ENCODE results near the gene INTS6.

Gene INTS6

DNA sequence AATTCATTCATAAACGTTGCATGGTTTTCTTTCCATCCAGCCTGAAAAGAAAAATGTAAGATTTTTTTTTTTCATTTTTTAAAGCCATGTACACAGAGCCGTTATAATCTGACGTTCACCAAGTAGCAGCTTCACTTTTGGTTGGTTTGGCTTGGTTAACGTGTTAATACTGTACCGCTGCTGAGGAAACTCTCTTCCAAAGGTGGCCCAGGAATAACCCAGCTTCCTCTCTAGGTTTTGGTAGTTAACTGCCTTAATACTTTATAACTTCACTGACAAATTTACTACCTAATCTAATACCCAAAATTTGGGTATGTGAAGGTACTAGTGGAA, 1.7 kb downstream of the INTS6 start:
- H3K4me3 ChIP-seq (replicated peaks; ENCODE audit: insufficient read depth, low read length) = peak overlapping the region; percentile 75
- TF ChIP-seq POLR2AphosphoS5 (IDR thresholded peaks at IDR 0.05; ENCODE audit: low read depth) = no peak
- TF ChIP-seq, protein P1, sequence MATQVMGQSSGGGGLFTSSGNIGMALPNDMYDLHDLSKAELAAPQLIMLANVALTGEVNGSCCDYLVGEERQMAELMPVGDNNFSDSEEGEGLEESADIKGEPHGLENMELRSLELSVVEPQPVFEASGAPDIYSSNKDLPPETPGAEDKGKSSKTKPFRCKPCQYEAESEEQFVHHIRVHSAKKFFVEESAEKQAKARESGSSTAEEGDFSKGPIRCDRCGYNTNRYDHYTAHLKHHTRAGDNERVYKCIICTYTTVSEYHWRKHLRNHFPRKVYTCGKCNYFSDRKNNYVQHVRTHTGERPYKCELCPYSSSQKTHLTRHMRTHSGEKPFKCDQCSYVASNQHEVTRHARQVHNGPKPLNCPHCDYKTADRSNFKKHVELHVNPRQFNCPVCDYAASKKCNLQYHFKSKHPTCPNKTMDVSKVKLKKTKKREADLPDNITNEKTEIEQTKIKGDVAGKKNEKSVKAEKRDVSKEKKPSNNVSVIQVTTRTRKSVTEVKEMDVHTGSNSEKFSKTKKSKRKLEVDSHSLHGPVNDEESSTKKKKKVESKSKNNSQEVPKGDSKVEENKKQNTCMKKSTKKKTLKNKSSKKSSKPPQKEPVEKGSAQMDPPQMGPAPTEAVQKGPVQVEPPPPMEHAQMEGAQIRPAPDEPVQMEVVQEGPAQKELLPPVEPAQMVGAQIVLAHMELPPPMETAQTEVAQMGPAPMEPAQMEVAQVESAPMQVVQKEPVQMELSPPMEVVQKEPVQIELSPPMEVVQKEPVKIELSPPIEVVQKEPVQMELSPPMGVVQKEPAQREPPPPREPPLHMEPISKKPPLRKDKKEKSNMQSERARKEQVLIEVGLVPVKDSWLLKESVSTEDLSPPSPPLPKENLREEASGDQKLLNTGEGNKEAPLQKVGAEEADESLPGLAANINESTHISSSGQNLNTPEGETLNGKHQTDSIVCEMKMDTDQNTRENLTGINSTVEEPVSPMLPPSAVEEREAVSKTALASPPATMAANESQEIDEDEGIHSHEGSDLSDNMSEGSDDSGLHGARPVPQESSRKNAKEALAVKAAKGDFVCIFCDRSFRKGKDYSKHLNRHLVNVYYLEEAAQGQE (IDR thresholded peaks at IDR 0.05; ENCODE audit: insufficient replicate concordance, low read depth) = no peak
- no peak for TF ChIP-seq SPI1 (IDR thresholded peaks at IDR 0.05; ENCODE audit: borderline replicate concordance, low read depth)
- TF ChIP-seq GABPA (IDR thresholded peaks at IDR 0.05; ENCODE audit: low read depth) = no peak
- H3K27me3 ChIP-seq (ENCODE audit: insufficient read depth, poor library complexity, severe bottlenecking) = no peaks in the 10 kb centered on the region
- DNase-seq (ENCODE audit: low read depth in 1 of 2, low spot score in 1 of 2) = no peak
- peak overlapping the region; percentile 97 for H3K27ac ChIP-seq (replicated peaks)

DNA sequence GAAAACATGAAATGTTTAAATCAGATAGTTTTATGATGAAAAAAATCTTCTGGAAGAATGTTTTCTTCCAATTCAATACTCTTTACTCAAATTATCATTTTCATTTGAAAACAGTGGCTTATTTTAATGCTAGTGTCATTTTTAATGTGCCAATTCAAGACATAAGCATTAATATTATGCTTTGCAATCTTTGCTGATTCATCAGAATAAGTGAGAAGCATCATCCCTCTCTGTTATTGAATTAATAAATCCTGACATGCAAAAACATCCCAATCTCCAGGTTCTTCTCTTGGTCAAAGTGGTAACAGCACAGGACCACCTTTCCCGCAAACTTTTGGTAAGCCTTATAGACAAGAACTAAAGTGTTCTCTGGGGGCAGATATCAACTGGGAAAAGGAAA, 3.8 kb downstream of the INTS6 start:
- no peaks in the 10 kb centered on the region for H3K27me3 ChIP-seq (ENCODE audit: insufficient read depth, poor library complexity, severe bottlenecking)
- TF ChIP-seq SPI1 (IDR thresholded peaks at IDR 0.05; ENCODE audit: borderline replicate concordance, low read depth) = no peak
- TF ChIP-seq, protein P2, sequence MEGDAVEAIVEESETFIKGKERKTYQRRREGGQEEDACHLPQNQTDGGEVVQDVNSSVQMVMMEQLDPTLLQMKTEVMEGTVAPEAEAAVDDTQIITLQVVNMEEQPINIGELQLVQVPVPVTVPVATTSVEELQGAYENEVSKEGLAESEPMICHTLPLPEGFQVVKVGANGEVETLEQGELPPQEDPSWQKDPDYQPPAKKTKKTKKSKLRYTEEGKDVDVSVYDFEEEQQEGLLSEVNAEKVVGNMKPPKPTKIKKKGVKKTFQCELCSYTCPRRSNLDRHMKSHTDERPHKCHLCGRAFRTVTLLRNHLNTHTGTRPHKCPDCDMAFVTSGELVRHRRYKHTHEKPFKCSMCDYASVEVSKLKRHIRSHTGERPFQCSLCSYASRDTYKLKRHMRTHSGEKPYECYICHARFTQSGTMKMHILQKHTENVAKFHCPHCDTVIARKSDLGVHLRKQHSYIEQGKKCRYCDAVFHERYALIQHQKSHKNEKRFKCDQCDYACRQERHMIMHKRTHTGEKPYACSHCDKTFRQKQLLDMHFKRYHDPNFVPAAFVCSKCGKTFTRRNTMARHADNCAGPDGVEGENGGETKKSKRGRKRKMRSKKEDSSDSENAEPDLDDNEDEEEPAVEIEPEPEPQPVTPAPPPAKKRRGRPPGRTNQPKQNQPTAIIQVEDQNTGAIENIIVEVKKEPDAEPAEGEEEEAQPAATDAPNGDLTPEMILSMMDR (IDR thresholded peaks at IDR 0.05; ENCODE audit: insufficient read depth, low read length) = no peak
- TF ChIP-seq, protein P1 (IDR thresholded peaks at IDR 0.05; ENCODE audit: insufficient replicate concordance, low read depth) = no peak
- TF ChIP-seq GABPA (IDR thresholded peaks at IDR 0.05; ENCODE audit: low read depth) = no peak
- no peak for TF ChIP-seq POLR2AphosphoS5 (IDR thresholded peaks at IDR 0.05; ENCODE audit: low read depth)
- no peak for DNase-seq (ENCODE audit: low read depth in 1 of 2, low spot score in 1 of 2)
- H3K27ac ChIP-seq (replicated peaks) = peak overlapping the region; percentile 25
- H3K4me3 ChIP-seq (replicated peaks; ENCODE audit: insufficient read depth, low read length) = no peak overlapping the region

DNA sequence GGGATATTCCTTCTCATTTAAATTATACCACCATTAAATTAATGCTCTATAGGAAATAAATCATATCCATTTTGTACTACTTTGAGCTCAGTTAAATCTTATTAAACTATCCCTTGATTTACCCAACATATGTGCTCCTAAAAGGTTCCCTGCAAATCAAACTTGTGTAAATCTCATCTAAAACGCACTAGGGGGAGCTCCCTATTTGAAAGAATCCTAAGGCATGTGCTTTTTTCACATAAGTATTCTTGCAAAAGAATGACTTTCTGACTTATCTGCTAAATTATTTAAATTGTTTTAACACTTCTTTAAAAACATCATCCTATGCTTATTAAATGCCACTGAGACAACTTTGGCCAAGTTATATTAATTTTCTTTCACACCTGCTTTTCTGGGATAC, 7.9 kb downstream of the INTS6 start:
- no peak overlapping the region for H3K27ac ChIP-seq (replicated peaks)
- no peak for DNase-seq (ENCODE audit: low read depth in 1 of 2, low spot score in 1 of 2)
- TF ChIP-seq, protein P2 (IDR thresholded peaks at IDR 0.05; ENCODE audit: insufficient read depth, low read length) = no peak
- TF ChIP-seq, protein P1 (IDR thresholded peaks at IDR 0.05; ENCODE audit: insufficient replicate concordance, low read depth) = no peak
- TF ChIP-seq SPI1 (IDR thresholded peaks at IDR 0.05; ENCODE audit: borderline replicate concordance, low read depth) = no peak
- no peak for TF ChIP-seq POLR2AphosphoS5 (IDR thresholded peaks at IDR 0.05; ENCODE audit: low read depth)
- no peak for TF ChIP-seq GABPA (IDR thresholded peaks at IDR 0.05; ENCODE audit: low read depth)
- H3K4me3 ChIP-seq (replicated peaks; ENCODE audit: insufficient read depth, low read length) = no peak overlapping the region
- no peaks in the 10 kb centered on the region for H3K27me3 ChIP-seq (ENCODE audit: insufficient read depth, poor library complexity, severe bottlenecking)
